Peyer's patch (tissue), 4 donors: Measurements from ENCODE around the gene TRIM47. TPM values are rescaled to one million over a fixed set of nuclear protein-coding genes. Genes with fewer than 3 reads are reported as not detected.

ENCODE experiments used
- DNase-seq, 3 donors: peaks; one replicate each; pipeline ENCODE4 v3.0.0-alpha.2; 2017 to 2019
- H3K27ac ChIP-seq, 4 donors: fragments of 200-600 bp; sonication (generic); one replicate each; pipeline ENCODE4 v1.5.1; 2016 to 2019
- H3K27me3 ChIP-seq, 2 donors: fragments of 200-600 bp; sonication (generic); one replicate each; pipeline ENCODE4 v1.5.1; 2019
- H3K36me3 ChIP-seq, 3 donors: fragments of 200-600 bp; sonication (generic); one replicate each; pipeline ENCODE4 v1.5.1; 2016 to 2019
- H3K4me1 ChIP-seq, 4 donors: fragments of 200-600 bp; sonication (generic); one replicate each; pipeline ENCODE4 v1.5.1; 2016 to 2019
- H3K4me3 ChIP-seq, 4 donors: fragments of 200-600 bp; sonication (generic); 1 replicate in 3 of 4; 2 replicates in 1 of 4; pipeline ENCODE4 v1.5.1; 2016 to 2019; ENCODE audit warnings: mild to moderate bottlenecking in 1 of 4
- H3K9me3 ChIP-seq, 4 donors: fragments of 200-600 bp; sonication (generic); one replicate each; pipeline ENCODE4 v1.5.1; 2016 to 2019; ENCODE audit warnings: mild to moderate bottlenecking in 1 of 4
- POLR2A ChIP-seq, 2 donors: fragments of 450-650 bp; IDR thresholded peaks; one replicate each; pipeline ENCODE4 v1.5.1; 2017; ENCODE audit warnings: antibody characterized with exemption in 2 of 2, mild to moderate bottlenecking in 2 of 2, moderate library complexity in 2 of 2
- total RNA-seq, 4 donors: library from RNA; depleted of rRNA; stranded (reverse); fragments of >200 nt; gene quantifications; one replicate each; pipeline ENCODE4 v1.1.0, GENCODE V29; 2016
- TF ChIP-seq, protein P1 (sequence below), 6 experiments: fragments of 450-650 bp in 4 of 6; fragments of 200-600 bp in 2 of 6; sonication (generic) in 1 of 6; IDR thresholded peaks; one replicate each; pipeline ENCODE4 v1.5.1; 2017 to 2019; ENCODE audit warnings: antibody characterized with exemption in 6 of 6, mild to moderate bottlenecking in 3 of 6, moderate library complexity in 1 of 6

Gene TRIM47
- total RNA-seq, 4 donors from 2014 or later: 16.5 to 61.4 (median 45.7) TPM

DNA sequence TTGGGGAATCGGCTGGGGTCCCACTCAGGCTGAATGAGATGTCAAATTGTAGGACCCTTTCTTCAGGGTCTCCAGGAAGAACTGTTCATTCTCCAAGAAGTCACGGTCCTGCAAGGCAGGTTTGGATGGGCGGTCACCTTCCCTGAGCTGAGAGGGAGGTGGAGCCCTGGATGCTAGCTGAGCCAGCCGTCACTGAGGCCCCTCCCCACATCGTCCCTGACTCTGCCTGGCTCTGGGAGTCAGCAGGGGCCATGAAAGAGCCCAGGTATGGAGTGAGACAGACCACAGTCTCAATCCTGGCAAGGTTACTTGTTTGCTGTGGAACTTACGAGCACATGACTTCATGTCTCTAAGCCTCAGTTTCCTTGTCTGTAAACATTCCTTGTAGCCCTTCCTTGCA, 32.3 kb upstream of the TRIM47 start:
- Histone ChIP-seq H3K36me3 (peaks cover 0 to 8% (median 0%) of the 10 kb centered on the region in 3 donors), H3K4me1 (peaks cover 0 to 4% (median 0%) of the 10 kb centered on the region in 4 donors), H3K27ac (no peak overlapping the region), H3K9me3 (no peaks in the 10 kb centered on the region), H3K4me3 (no peak overlapping the region), H3K27me3 (no peaks in the 10 kb centered on the region)
- TF ChIP-seq, protein P1, sequence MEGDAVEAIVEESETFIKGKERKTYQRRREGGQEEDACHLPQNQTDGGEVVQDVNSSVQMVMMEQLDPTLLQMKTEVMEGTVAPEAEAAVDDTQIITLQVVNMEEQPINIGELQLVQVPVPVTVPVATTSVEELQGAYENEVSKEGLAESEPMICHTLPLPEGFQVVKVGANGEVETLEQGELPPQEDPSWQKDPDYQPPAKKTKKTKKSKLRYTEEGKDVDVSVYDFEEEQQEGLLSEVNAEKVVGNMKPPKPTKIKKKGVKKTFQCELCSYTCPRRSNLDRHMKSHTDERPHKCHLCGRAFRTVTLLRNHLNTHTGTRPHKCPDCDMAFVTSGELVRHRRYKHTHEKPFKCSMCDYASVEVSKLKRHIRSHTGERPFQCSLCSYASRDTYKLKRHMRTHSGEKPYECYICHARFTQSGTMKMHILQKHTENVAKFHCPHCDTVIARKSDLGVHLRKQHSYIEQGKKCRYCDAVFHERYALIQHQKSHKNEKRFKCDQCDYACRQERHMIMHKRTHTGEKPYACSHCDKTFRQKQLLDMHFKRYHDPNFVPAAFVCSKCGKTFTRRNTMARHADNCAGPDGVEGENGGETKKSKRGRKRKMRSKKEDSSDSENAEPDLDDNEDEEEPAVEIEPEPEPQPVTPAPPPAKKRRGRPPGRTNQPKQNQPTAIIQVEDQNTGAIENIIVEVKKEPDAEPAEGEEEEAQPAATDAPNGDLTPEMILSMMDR (IDR thresholded peaks at IDR 0.05): no peak
- TF ChIP-seq POLR2A (IDR thresholded peaks at IDR 0.05): no peak
- no peak for DNase-seq

- Histone ChIP-seq H3K4me3 (no peak overlapping the region), H3K27ac (no peak overlapping the region), H3K27me3 (no peaks in the 10 kb centered on the region), H3K9me3 (no peaks in the 10 kb centered on the region), H3K36me3 (peaks cover 0 to 6% (median 0%) of the 10 kb centered on the region in 3 donors), H3K4me1 (peaks cover 0 to 9% (median 3%) of the 10 kb centered on the region in 4 donors)
- peak in 1 of 3 donors; percentile 48 for DNase-seq
- TF ChIP-seq, protein P1 (IDR thresholded peaks at IDR 0.05): no peak
- TF ChIP-seq POLR2A (IDR thresholded peaks at IDR 0.05): no peak
Observed at GRCh38 chr17:75909812-75910274, 31.5 kb upstream of the TRIM47 start.

GRCh38 chr17:75909051-75909811, 30.9 kb upstream of the TRIM47 start:
- no peak overlapping the region for H3K27ac ChIP-seq
- TF ChIP-seq, protein P1 (IDR thresholded peaks at IDR 0.05): no peak
- H3K36me3 ChIP-seq: no peaks in the 10 kb centered on the region
- H3K9me3 ChIP-seq: no peaks in the 10 kb centered on the region
- peaks cover 0 to 10% (median 3%) of the 10 kb centered on the region in 4 donors for H3K4me1 ChIP-seq
- DNase-seq: peak in 1 of 3 donors; percentile 49
- no peaks in the 10 kb centered on the region for H3K27me3 ChIP-seq
- no peak overlapping the region for H3K4me3 ChIP-seq

DNA sequence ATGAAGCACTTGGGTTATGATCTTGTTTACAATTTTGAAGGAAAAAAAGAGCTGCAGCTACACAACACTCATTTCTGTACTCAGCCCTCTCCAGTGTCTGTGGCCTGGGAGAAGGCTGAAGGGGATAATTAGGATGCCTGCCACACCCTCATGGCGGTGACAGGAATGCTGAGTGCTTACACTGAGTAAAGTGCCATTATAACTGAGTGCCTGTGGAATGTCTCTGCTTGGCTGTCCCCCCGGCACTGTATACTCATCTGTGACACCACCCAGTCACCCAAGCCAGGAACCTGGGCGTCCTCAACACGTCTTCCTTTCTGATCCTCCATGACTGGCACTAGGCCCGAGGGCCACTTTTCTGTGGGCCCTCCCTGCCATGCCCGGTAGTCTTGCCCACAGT, 29.8 kb upstream of the TRIM47 start:
- no peak for DNase-seq

DNA sequence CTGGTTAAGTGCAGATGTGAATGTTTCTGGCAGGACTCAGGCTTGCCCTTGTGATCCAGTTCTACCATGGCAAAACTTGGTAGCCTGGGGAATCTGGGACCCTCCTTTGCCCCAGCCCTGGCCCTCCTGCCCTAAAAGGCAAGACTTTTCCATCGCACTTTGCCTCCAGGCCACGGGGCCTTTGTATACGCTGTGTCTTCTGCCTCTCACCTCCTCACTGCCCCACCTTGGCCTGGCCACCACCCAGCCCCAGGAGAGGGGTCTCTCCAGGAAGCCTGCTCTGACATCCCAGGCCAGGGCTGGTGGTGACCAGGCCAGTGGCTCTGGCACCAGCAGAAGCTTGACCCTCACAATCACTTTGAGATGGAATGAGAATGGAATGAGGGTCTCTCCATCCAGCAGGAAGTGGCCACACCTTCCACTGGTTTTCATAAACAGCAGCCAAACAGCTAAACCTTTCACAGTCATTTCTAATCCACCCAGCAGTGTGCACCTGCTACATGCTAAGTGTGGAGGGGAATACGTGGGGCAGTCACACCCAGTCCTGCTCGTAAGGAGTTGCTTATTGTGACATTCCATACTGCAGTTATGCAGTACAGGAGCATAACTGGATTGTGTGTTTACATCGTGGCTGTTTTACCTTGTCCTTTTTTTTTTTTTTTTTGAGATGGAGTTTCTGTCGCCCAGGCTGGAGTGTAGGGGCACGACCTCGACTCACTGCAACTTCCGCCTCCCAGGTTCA, 27.9 kb upstream of the TRIM47 start:
- Histone ChIP-seq H3K4me1 (peaks cover 0 to 18% (median 8%) of the 10 kb centered on the region in 4 donors), H3K9me3 (no peaks in the 10 kb centered on the region), H3K27me3 (no peaks in the 10 kb centered on the region), H3K27ac (peak overlapping the region in 1 of 4 donors; percentile 14), H3K4me3 (no peak overlapping the region), H3K36me3 (peaks cover 0 to 19% (median 0%) of the 10 kb centered on the region in 3 donors)
- TF ChIP-seq, protein P1 (IDR thresholded peaks at IDR 0.05): no peak
- TF ChIP-seq POLR2A (IDR thresholded peaks at IDR 0.05): no peak
- DNase-seq: peak in 1 of 3 donors; percentile 46

More for the DNA sequence above, 29.8 kb upstream of the TRIM47 start:
- TF ChIP-seq, protein P1 (IDR thresholded peaks at IDR 0.05): no peak
- H3K36me3 ChIP-seq: no peaks in the 10 kb centered on the region
- H3K4me3 ChIP-seq: no peak overlapping the region
- no peaks in the 10 kb centered on the region for H3K27me3 ChIP-seq
- no peaks in the 10 kb centered on the region for H3K9me3 ChIP-seq
- peaks cover 0 to 18% (median 8%) of the 10 kb centered on the region in 4 donors for H3K4me1 ChIP-seq
- H3K27ac ChIP-seq: no peak overlapping the region
